Skeletal muscle cell (primary cell): ENCODE results near the gene CNNM4.
"Not testable (repeated sequence)": the region's sequence is repeated elsewhere in the genome, so short reads cannot be mapped to it uniquely, and the experiment has no call there.

Experiments used
- DNase-seq: peaks from one replicate; pipeline ENCODE4 v3.0.0-alpha.2; 2010; ENCODE audit warnings: low read depth
- H3K4me3 ChIP-seq: 2 replicates; pipeline ENCODE4 v1.5.1; 2011; ENCODE audit warnings: low read depth, mild to moderate bottlenecking, control low read depth, low read length, moderate library complexity

The CNNM4 gene

DNA sequence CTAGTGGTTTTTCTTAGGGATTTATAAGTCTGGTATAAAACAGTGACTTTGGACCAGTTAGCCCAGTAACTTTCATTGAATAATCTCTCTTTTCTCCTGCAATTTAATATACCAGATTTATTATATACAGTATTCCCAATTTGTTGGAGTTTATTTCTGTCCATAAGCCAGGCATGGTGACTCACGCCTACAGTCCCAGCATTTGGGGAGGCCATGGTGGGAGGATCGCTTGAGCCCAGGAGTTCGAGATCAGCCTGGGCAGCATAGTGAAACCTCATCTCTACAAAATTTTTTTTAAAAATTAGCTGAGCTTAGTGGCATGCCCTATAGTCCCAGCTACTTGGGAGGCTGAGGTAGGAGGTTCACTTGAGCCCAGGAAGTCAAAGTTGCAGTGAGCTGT, 26.7 kb downstream of the CNNM4 start:
- no peak for DNase-seq
- H3K4me3 ChIP-seq = no peak overlapping the region

GRCh38 chr2:96788442-96789244, 27.9 kb downstream of the CNNM4 start:
- DNase-seq = no peak

DNA sequence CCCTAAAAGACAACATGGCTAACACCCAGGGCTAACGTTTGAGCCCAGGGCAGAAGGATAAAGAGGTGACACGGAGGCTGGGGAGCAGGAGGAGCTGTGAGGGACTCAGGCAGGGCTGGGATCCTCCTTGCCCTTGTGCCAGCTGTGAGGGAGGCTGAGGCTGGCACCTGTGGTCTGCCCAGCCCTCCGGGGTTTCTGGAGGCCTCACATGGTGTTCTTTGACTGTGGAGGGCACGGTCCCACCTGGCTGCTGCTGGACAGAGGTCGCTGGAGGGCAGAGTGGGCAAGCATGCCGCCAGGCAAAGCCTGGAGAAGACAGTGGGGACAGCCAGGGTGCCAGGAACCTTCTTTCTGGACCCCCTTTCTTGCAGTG, 28.5 kb downstream of the CNNM4 start:
- no peak for DNase-seq
- H3K4me3 ChIP-seq = no peak overlapping the region

More at GRCh38 chr2:96788442-96789244, 27.9 kb downstream of the CNNM4 start:
- H3K4me3 ChIP-seq = no peak overlapping the region

GRCh38 chr2:96792772-96793749, 32.4 kb downstream of the CNNM4 start:
- DNase-seq = no peak
- no peak overlapping the region for H3K4me3 ChIP-seq

DNA sequence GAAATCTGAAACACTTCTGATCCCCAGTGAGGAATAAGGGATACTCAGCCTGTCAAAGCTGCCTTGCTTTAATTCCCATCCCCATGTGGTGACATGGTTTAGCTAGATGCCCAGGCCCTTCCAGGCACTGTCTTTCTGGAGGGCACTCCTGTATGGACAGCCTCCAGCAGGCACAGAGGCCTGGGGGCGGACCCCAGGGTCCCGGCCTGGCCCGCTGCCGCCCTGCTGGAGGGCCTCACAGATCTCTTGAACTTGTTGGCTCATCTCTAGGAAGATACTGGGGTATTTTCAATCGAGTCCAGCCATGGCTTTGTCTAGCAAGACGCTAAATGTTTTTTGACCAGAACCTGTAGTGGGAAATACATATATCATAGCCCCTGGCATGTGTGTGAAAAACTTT, 34.4 kb downstream of the CNNM4 start:
- H3K4me3 ChIP-seq = no peak overlapping the region
- no peak for DNase-seq

DNA sequence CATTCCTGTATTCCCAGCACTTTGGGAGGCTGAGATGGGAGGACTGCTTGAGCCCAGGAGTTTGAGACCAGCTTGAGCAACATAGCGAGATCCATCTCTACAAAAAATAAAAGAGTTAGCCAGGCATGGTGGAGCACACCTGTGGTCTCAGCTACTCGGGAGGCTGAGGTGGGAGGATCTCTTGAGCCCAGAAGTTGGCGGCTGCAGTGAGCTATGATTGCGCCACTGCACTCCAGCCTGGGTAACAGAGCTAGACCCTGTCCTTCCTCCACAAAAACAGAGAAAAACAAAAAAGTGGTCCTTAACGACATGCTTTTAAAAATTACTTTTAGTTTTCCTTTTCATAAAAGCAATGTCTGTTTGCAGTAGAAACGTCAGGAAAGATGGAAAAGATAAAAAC, 35.8 kb downstream of the CNNM4 start:
- H3K4me3 ChIP-seq, DNase-seq: not testable (repeated sequence)

DNA sequence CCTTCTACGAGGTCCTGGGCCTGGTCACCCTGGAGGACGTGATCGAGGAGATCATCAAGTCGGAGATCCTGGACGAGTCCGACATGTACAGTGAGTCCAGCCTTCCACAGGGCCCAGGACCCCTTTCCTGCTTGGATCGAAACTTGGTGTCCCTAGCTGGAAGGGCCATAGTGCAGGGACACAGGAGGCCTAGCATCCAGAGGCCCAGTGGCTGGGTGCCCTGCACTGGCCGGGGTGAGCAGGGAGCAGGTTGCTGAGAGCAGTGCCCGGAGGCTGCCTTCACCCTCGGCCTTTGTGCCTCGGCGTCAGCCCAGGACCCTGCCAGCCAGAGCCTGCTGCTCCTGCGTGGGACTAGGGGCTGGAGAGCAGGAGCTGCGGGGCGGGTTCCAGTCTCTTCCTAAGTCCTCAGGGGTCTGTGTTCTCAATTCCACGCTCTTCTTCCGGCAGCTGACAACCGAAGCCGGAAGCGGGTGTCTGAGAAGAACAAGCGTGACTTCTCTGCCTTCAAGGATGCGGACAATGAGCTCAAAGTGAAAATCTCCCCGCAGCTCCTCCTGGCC, 36.4 kb downstream of the CNNM4 start:
- no peak overlapping the region for H3K4me3 ChIP-seq
- no peak for DNase-seq

DNA sequence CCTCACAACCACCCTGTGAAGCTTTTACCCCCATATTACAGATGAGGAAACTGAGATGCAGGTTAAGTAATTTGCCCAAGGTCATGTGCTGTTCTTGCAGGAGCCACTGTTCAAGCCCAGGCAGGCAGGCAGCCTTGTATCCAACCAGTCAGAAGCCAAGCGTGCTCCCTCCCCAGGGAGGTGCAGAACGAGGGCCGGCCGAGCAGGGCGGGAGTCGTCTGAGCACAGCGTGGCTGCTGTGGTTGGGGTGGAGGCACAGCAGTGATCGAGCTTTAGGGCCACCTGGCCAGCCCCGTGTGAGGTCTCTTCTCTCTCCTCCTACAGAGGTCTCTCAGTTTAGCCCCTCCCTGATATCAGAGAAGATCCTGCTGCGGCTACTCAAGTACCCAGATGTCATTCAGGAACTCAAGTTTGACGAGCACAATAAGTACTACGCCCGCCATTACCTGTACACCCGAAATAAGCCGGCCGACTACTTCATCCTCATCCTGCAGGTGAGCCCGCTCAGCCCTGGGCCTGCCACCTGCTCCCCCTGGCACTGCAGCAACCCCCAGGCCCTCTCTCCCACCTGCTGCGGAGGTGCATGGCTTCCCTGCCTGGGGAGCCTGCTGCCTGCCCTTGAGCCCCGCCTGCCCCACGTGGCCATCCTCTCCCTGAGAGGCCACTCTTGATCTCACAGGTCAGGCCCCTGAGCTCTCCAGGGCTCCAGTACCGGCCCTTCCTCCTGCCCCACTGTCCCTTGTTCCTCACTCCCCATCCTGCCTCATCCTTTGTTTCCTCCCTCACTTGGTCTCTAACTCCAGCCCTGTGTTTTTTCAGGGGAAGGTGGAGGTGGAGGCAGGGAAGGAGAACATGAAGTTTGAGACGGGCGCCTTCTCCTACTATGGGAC, 38.3 kb downstream of the CNNM4 start:
- no peak overlapping the region for H3K4me3 ChIP-seq
- no peak for DNase-seq

DNA sequence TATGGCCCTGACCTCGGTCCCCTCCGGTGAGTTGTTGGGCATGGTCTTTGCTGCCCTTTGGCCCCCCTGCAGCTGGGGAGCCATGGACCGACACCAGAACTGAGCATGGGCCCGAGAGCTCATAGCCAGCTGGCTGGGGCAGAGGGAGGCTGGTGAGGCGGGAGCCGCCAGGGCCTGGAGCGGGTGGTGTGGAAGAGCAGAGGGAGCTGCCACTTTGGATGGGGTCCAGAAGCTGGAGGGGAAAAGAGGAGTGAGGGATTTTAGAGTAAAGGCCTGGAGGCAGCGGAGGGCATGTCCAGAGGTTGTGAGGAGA, 38.9 kb downstream of the CNNM4 start:
- no peak overlapping the region for H3K4me3 ChIP-seq

GRCh38 chr2:96800061-96801004, 39.6 kb downstream of the CNNM4 start:
- DNase-seq = no peak
- no peak overlapping the region for H3K4me3 ChIP-seq

More for the DNA sequence above, 38.9 kb downstream of the CNNM4 start:
- no peak for DNase-seq

DNA sequence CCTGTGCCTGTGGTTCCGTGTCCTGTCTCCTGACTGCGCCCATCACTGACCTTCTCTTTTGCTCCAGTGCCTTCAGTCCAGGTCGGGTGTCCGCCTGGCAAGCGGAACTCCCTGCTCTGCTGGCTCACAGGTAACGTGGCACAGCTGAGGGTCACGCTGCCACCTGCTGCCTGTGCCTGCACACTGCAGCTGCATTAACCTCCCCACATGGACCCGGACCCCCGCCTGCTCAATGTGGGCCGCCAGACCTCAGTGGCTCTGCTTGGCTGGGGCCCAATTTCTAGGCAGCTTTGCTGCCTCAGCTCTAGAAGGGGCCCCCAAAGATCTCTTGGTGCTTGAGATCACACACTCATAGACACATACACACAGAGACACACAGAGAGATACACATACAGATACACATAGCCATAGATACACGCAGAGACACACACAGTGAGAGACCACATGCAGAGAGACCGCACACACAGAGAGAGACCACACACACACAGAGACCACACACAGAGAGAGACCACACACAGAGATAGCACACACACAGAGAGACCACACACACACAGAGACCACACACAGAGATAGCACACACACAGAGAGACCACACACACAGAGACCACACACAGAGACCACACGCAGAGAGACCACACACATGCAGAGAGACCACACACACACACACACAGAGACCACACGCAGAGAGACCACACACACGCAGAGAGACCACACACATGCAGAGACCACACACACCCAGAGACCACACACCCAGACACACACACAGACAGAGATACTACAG, 40.5 kb downstream of the CNNM4 start:
- DNase-seq = peak; percentile 12
- H3K4me3 ChIP-seq = no peak overlapping the region

DNA sequence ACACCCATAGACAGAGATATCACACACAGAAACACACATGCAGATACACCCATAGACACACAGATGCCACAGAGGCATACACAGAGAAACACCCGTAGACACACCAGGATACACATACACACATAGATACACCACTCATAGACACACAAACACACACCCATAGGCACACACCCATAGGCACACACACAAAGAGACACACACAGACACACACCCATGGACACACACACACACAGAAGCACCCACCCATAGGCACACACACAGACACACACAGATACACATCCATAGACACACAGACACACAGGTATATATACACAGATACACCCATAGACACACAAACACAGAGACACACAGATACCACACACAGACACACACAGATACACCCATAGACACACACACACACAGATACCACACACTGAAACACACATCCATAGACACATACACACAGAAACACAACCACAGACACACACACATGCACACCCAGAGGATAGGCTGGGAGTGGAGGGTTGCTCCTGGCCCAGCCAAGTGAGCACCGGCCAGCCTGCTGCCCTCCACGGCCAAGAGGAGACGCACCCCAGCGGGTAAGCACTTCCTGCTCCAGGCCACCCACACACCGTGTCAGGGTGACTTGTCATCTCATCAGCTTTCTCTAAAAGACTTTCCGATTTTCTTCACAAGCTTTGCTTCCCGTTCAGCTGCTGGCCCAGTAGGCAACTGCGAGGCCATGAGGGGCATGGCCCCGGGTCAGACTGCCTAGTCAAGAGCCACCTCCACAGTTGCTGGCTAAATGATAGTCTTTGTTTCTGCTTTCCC, 41.3 kb downstream of the CNNM4 start:
- no peak for DNase-seq

DNA sequence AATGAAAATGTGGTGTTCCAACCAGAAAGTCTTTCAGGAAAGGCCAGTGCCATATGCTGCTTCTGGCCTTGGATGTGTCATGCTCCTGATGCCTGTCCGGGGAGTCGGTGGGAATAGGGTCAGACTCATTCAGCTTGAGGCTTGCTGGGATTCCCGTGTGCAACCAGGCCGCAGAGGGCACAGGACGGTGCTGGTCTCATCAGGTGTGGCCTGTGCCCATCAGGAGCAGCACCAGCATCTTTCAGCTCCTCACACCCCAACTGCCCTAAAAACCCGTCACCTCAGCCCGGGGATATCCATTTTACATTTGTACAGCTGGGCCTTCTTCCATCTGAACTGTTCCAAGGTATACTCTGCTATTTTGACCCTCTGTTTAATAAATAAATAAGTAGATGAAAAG, 42.0 kb downstream of the CNNM4 start:
- no peak for DNase-seq
- no peak overlapping the region for H3K4me3 ChIP-seq

More for the DNA sequence above, 41.3 kb downstream of the CNNM4 start:
- no peak overlapping the region for H3K4me3 ChIP-seq

DNA sequence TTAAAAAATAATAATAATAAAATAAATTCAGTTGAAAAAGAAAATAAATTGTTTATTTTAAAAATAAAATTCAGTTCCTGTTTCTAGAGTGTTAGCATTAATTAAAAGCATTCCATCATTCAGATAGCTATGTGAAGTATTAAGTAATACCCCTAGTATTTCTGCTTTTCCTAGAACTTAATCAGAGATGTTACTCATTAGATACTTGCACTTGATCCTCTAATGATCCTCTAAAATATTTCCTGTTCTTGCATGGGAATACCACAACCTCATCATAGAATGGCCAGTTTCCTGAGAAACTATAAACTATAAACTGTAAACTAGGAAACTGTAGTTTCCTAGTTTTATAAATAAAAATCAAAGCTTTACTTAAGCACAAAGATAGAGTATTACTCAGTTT, 44.3 kb downstream of the CNNM4 start:
- no peak for DNase-seq
- H3K4me3 ChIP-seq = no peak overlapping the region

- H3K4me3 ChIP-seq, DNase-seq: not testable (repeated sequence)
These were observed 45.2 kb downstream of the CNNM4 start for GRCh38 chr2:96805946-96806345.

- DNase-seq = no peak
- no peak overlapping the region for H3K4me3 ChIP-seq
These were observed 45.9 kb downstream of the CNNM4 start for GRCh38 chr2:96806468-96807126.
